Urothelium cell line (cell line): ENCODE data around the gene SPATA13.
A peak's percentile ranks its signal among the peaks of the same experiment; 100 is the strongest.
"Not testable (repeated sequence)": the region's sequence is repeated elsewhere in the genome, so short reads cannot be mapped to it uniquely, and the experiment has no call there.

Experiments used
- DNase-seq: peaks from one replicate; pipeline ENCODE4 v3.0.0; 2011; ENCODE audit warnings: low spot score, mixed read lengths
- FAIRE-seq: peaks from 2 replicates; lab custom pipeline; 2011; peaks lifted over from hg19 to GRCh38; lab: Jason Lieb, UNC

The SPATA13 gene

DNA sequence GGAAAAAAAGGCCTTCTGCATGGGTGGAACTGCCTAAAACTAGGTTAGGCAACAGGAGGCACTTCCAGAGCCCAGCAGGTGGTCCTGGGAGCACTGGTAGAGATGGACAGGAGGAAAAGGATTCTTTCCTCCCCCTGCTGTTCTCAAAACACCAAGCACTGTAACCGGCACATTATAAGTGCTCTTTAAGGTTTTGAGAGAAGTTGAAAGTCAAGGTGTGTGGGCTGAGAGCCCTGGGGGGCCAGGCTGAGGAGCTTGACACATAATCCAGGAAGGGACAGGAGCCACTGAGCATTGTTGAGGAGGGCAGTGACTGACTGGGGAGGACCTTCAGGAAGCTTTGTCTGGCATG lies 32.3 kb downstream of the SPATA13 start:
- no peak for FAIRE-seq
- DNase-seq = no peak

DNA sequence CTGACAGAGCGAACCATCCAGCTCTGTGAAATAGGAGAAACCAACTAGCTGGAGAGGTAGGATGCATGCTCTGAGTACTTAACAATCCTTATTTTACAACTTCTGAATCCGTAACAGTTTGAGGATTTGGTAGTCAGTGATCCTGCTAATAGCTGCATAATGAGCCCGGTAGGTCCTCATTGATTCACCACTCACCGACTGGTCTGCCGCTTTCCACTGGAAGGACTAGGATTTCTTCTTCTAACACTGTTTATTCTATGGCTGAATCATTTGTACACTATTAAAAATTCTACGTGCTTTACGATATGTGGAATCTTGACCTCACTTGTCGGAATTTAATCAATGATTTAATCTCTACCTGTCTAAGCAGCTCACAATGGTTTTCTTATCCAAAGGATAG lies 33.9 kb downstream of the SPATA13 start:
- FAIRE-seq (no peak), DNase-seq (no peak)

DNA sequence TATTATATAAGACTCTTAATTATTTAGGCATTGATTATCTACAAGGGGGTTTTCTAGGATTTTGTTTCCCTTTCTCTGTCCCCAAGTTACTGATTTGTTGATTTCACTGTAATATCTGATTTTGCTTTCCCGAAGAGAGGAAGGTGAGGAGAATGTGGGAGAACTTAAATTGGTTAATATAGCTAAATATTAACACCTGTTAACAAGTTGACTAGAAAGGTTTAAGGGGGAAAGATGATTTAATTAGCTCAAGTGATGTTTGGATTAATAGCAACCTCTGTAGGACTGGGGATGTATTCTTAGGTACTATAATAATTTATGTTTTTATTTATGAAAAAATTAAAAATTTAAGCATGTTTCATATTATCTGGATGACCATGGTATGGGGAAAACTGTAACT lies 35.1 kb downstream of the SPATA13 start:
- FAIRE-seq = no peak

DNA sequence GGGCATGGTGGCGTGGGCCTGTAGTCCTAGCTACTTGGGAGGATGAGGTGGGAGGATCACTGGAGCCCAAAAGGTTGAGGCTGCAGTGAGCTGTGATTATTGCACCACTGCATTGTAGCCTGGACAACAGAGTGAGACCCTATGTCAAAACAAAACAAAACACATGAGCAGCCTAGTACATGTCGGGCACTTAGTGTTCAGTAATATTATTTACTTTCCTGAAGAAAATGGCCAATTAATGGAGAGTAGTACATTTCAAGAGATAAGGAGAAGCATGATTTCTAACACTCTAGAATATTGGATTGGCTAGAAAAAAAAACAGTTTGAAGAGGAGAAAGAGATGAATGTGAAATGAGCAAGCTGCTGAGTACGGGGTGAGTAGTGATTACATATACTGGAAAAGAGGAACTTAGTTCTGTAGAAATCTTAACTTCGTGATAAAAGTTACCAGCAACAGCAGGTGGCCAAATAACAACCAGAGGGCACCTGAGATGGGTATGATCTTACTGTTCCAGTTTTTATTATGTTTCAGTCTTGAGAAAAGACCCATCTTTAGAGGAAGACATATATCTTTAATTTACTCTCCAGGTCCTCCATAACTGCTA lies 36.2 kb downstream of the SPATA13 start:
- no peak for FAIRE-seq
- no peak for DNase-seq

More for the DNA sequence above, 35.1 kb downstream of the SPATA13 start:
- DNase-seq = no peak

DNA sequence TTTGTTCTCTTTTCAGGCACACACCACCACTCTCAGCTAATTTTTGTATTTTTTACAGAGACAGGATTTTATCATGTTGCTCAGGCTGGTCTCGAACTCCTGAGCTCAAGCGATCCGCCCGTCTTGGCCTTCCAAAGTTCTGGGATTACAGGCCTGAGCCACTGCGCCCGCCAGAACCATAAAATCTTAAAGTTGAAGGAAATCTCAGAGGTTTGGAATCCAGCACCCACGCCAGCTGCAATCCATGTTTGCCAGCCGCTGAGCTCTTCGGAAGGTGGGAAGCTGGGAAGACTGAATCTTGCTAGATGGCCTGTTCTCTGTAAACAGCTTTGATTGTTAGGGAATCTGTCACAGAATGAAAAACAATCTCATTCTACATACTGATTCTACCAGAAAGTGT lies 38.5 kb downstream of the SPATA13 start:
- FAIRE-seq (no peak), DNase-seq (no peak)

- DNase-seq = no peak
- FAIRE-seq = no peak
Measured at GRCh38 chr13:24202215-24202614, 41.7 kb downstream of the SPATA13 start.

- DNase-seq = no peak
- FAIRE-seq = no peak
Measured at GRCh38 chr13:24203273-24203672, 42.8 kb downstream of the SPATA13 start.

GRCh38 chr13:24203811-24204210 lies 43.3 kb downstream of the SPATA13 start:
- no peak for DNase-seq
- no peak for FAIRE-seq

- not testable (repeated sequence) for FAIRE-seq, DNase-seq
Measured at GRCh38 chr13:24205076-24205475, 44.6 kb downstream of the SPATA13 start.

DNA sequence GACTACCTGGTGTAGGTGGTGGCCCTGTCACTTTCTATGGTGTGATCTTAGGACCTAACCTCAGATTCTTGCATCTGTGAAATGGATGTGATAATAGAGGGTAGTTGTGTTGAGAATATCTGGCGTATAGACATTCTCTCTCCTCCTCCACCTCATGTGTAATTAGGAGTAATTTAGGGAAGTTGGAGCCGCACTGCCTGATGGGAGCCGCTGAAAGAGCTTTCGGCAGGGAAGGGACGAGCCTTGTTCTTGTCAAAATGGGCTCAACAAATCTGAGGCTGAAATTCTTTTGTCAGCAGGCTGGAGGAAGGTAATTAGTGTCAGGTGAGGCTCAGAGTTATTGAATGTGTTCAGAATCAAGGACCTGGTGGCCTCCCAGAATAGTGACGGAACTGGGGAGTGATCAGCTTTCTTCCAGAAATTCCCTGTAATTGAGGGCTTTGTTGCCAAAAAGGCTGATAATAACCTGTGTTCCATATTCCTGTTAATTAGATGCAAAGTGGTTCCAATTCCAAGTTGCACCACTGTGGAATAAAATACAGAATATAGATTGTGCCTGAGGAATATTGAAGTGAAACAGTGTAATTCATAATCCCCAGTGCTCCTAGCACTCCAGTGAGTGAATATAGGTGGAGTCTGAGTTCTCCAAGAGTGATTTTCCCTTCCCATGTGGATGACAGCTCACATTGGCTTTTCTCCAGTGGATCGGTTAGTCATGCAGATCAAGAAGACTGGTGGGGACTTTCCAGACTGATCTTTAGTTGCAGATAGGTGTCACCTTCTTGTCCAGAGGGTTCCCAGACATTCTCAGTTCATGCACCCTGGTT lies 47.5 kb downstream of the SPATA13 start:
- FAIRE-seq = no peak
- peak; percentile 35 for DNase-seq

GRCh38 chr13:24209138-24209537 lies 48.6 kb downstream of the SPATA13 start:
- no peak for DNase-seq
- no peak for FAIRE-seq

DNA sequence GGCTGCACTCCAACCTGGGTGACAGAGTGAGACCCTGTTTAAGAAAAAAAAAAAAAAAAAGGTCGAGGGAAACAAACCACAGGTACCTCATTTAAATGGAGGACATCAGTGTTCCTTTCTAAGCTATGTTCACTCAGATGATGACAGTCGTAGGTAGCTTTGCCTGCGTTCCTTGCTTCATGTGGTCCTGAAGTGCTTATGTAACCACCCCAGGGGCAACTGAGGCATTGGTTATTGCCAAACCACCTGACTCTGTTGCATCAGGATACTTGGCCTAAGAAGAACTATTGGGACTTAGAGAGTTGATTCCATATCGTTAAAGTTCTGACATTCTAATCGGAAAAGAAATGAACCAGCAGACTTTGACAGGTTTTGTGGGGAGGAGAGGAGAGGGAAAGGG lies 51.7 kb downstream of the SPATA13 start:
- DNase-seq (no peak), FAIRE-seq (no peak)

- FAIRE-seq = no peak
Measured at GRCh38 chr13:24212674-24213073, 52.2 kb downstream of the SPATA13 start.

GRCh38 chr13:24213932-24214331 lies 53.4 kb downstream of the SPATA13 start:
- DNase-seq (no peak), FAIRE-seq (no peak)

More at GRCh38 chr13:24212674-24213073, 52.2 kb downstream of the SPATA13 start:
- DNase-seq = no peak

- no peak for FAIRE-seq
- DNase-seq = no peak
Measured at GRCh38 chr13:24214528-24214927, 54.0 kb downstream of the SPATA13 start.

GRCh38 chr13:24215126-24215525 lies 54.6 kb downstream of the SPATA13 start:
- no peak for DNase-seq
- FAIRE-seq = no peak

- FAIRE-seq = no peak
- peak; percentile 26 for DNase-seq
Measured at GRCh38 chr13:24215732-24216131, 55.2 kb downstream of the SPATA13 start.

DNA sequence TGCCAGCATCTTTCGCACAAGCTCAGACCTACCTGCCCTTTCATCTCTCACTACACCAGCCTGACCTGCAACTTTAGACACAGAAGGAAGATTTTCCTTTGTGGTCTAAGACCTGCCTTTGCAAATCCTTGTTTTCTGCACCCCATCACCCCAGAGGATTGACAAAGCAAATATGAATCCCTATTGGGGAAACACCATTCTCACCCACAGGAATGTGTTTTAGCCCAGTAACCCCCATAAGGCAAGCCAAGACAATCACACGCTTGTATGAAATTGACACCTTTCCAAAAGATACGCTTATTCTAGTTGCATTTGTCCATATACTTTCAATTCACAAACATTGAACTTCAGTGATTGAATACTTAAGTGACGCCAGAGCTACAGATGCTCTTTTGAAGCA lies 55.7 kb downstream of the SPATA13 start:
- FAIRE-seq = no peak

DNA sequence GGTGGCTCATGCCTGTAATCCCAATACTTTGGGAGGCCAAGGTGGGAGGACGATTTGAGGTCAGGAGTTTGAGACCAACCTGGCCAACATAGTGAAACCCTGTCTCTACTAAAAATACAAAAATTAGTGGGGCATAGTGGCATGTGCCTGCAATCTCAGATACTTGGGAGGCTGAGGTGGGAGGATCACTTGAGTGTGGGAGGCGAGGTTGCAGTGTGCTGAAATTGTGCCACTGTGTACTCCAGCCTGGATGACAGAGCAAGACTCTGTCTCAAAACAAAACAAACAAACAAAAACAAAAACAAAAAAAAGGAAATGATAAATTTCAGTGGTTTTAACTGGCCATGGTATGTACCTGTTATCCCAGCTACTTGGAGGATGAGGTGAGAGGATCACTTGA lies 56.3 kb downstream of the SPATA13 start:
- FAIRE-seq, DNase-seq: not testable (repeated sequence)

More for the DNA sequence above, 55.7 kb downstream of the SPATA13 start:
- no peak for DNase-seq

- FAIRE-seq = no peak
Measured at GRCh38 chr13:24217601-24218281, 57.2 kb downstream of the SPATA13 start.

GRCh38 chr13:24218338-24218737 lies 57.8 kb downstream of the SPATA13 start:
- no peak for DNase-seq
- FAIRE-seq = no peak

More at GRCh38 chr13:24217601-24218281, 57.2 kb downstream of the SPATA13 start:
- DNase-seq = peak; percentile 10

- DNase-seq (no peak), FAIRE-seq (no peak)
Measured at GRCh38 chr13:24218977-24219376, 58.5 kb downstream of the SPATA13 start.
